IMR-90 (cell line): Measurements from ENCODE around the gene DBH. TPM values are rescaled to one million over a fixed set of nuclear protein-coding genes. Genes with fewer than 3 reads are reported as not detected.

Source experiments
- ATAC-seq: fragments of 200-7000 bp; cut with Tn5 transposase; 2 replicates; pipeline ENCODE4 v1.9.1; 2020; ENCODE audit warnings: low read depth, mild to moderate bottlenecking, moderate library complexity
- BruUV-seq: library from RNA; stranded (reverse); fragments of 400-500 nt; replicated peaks from 2 replicates; lab custom pipeline; 2021; lab: Mats Ljungman, UMichigan
- CTCF ChIA-PET: fragments of 300-600 bp; formaldehyde crosslinking; extraction: SDS; loops from one replicate; lab custom pipeline; 2021; ENCODE audit warnings: antibody characterized with exemption; lab: Yijun Ruan, JAX
- POLR2A ChIA-PET: fragments of 300-600 bp; sonication (Branson Sonifier 250); formaldehyde crosslinking; loops from one replicate; lab custom pipeline; 2022; ENCODE audit warnings: antibody characterized with exemption; ENCODE audit not compliant: unreplicated experiment; lab: Charles Lee
- DNase-seq: peaks from one replicate; pipeline ENCODE4 v3.0.0; 2013
- H2AFZ ChIP-seq: replicated peaks from 2 replicates; pipeline ENCODE3; 2013; ENCODE audit warnings: low read length, mild to moderate bottlenecking; ENCODE audit not compliant: poor library complexity
- H2AK5ac ChIP-seq: 2 replicates; pipeline ENCODE4 v1.6.1; 2013; ENCODE audit warnings: low read depth, low read length, inconsistent platforms
- H2AK9ac ChIP-seq: replicated peaks from 2 replicates; pipeline ENCODE3; 2013; ENCODE audit warnings: mild to moderate bottlenecking, low read depth, low read length, moderate library complexity; ENCODE audit not compliant: poor library complexity
- H2BK120ac ChIP-seq: 2 replicates; pipeline ENCODE4 v1.6.1; 2013; ENCODE audit warnings: low read depth, low read length, inconsistent platforms
- H2BK15ac ChIP-seq: 3 replicates; pipeline ENCODE4 v1.6.1; 2013; ENCODE audit warnings: low read depth, low read length, inconsistent platforms
- H2BK20ac ChIP-seq: 2 replicates; pipeline ENCODE4 v1.6.1; 2013; ENCODE audit warnings: low read depth, mild to moderate bottlenecking, inconsistent platforms, low read length, moderate library complexity
- H2BK5ac ChIP-seq: 2 replicates; pipeline ENCODE4 v1.6.1; 2013; ENCODE audit warnings: mild to moderate bottlenecking, low read depth, low read length, inconsistent platforms; ENCODE audit not compliant: poor library complexity, severe bottlenecking
- H3K14ac ChIP-seq: replicated peaks from 2 replicates; pipeline ENCODE4 v1.6.1; 2013; ENCODE audit warnings: low read depth, low read length, inconsistent platforms
- H3K18ac ChIP-seq: 2 replicates; pipeline ENCODE4 v1.6.1; 2013; ENCODE audit warnings: low read depth, low read length, control low read depth
- H3K23ac ChIP-seq: 2 replicates; pipeline ENCODE4 v1.6.1; 2013; ENCODE audit warnings: low read depth, low read length, inconsistent platforms
- H3K27ac ChIP-seq: 2 replicates; pipeline ENCODE4 v1.5.1; 2013; ENCODE audit warnings: mild to moderate bottlenecking, control low read depth, low read length; ENCODE audit not compliant: insufficient read depth
- H3K27me3 ChIP-seq: 2 replicates; pipeline ENCODE4 v1.6.1; 2013; ENCODE audit warnings: low read length; ENCODE audit not compliant: control insufficient read depth, insufficient read depth
- H3K36me3 ChIP-seq: 2 replicates; pipeline ENCODE4 v1.6.1; 2013; ENCODE audit warnings: low read length, mixed read lengths; ENCODE audit not compliant: control insufficient read depth, insufficient read depth
- H3K4ac ChIP-seq: 2 replicates; pipeline ENCODE4 v1.6.1; 2013; ENCODE audit warnings: low read depth, low read length, inconsistent platforms
- H3K4me1 ChIP-seq: 2 replicates; pipeline ENCODE4 v1.6.1; 2013; ENCODE audit warnings: low read length, mixed read lengths; ENCODE audit not compliant: control insufficient read depth, insufficient read depth
- H3K4me2 ChIP-seq: 2 replicates; pipeline ENCODE4 v1.6.1; 2013; ENCODE audit warnings: low read depth, mild to moderate bottlenecking, control low read depth, low read length, moderate library complexity
- H3K4me3 ChIP-seq: 2 replicates; pipeline ENCODE4 v1.5.1; 2013; ENCODE audit warnings: low read depth, mild to moderate bottlenecking, control low read depth, low read length, moderate library complexity; ENCODE audit not compliant: insufficient read depth
- H3K56ac ChIP-seq: 2 replicates; pipeline ENCODE4 v1.6.1; 2013; ENCODE audit warnings: low read length, inconsistent platforms; ENCODE audit not compliant: insufficient read depth; ENCODE audit errors: extremely low read depth
- H3K79me1 ChIP-seq, 2 experiments: 2 replicates each; pipeline ENCODE4 v1.6.1; 2013; ENCODE audit warnings: low read length in 2 of 2, inconsistent platforms in 1 of 2, low read depth in 1 of 2
- H3K9ac ChIP-seq: 2 replicates; pipeline ENCODE4 v1.6.1; 2013; ENCODE audit warnings: low read depth, low read length, control low read depth
- H3K9me1 ChIP-seq: 2 replicates; pipeline ENCODE4 v1.6.1; 2013; ENCODE audit warnings: low read length, inconsistent platforms; ENCODE audit not compliant: insufficient read depth
- H3K9me3 ChIP-seq: 2 replicates; pipeline ENCODE4 v1.6.1; 2013; ENCODE audit warnings: low read length; ENCODE audit not compliant: control insufficient read depth, insufficient read depth
- H4K20me1 ChIP-seq: 2 replicates; pipeline ENCODE4 v1.6.1; 2013; ENCODE audit warnings: low read length, inconsistent platforms; ENCODE audit not compliant: insufficient read depth
- H4K5ac ChIP-seq: 2 replicates; pipeline ENCODE4 v1.6.1; 2013; ENCODE audit warnings: mild to moderate bottlenecking, low read depth, low read length, control low read depth
- H4K8ac ChIP-seq, 2 experiments: 2 replicates each; pipeline ENCODE4 v1.6.1; 2013; ENCODE audit warnings: low read depth in 2 of 2, low read length in 2 of 2, control low read depth in 1 of 2, inconsistent platforms in 1 of 2
- H4K91ac ChIP-seq: 2 replicates; pipeline ENCODE4 v1.6.1; 2013; ENCODE audit warnings: low read depth, low read length, inconsistent platforms; ENCODE audit not compliant: insufficient read depth
- BHLHE40 ChIP-seq: fragments of 150-350 bp; IDR thresholded peaks from 2 replicates; pipeline ENCODE4 v1.6.1; 2016; ENCODE audit warnings: mild to moderate bottlenecking, low read depth, low read length
- CEBPB ChIP-seq: IDR thresholded peaks from 2 replicates; pipeline ENCODE4 v1.6.1; 2012; ENCODE audit warnings: low read depth, low read length, improper control_type of control experiment
- CHD1 ChIP-seq: IDR thresholded peaks from 2 replicates; pipeline ENCODE4 v1.6.1; 2012; ENCODE audit warnings: low read depth, low read length, improper control_type of control experiment
- FOS ChIP-seq: fragments of 150-350 bp; IDR thresholded peaks from 2 replicates; pipeline ENCODE4 v1.6.1; 2016; ENCODE audit warnings: low read depth, low read length
- MAFK ChIP-seq: IDR thresholded peaks from 2 replicates; pipeline ENCODE4 v1.6.1; 2012; ENCODE audit warnings: low read depth, low read length, improper control_type of control experiment
- MAZ ChIP-seq: IDR thresholded peaks from 2 replicates; pipeline ENCODE4 v1.6.1; 2012; ENCODE audit warnings: low read depth, mild to moderate bottlenecking, low read length, improper control_type of control experiment, moderate library complexity, borderline replicate concordance
- MXI1 ChIP-seq: IDR thresholded peaks from 2 replicates; pipeline ENCODE4 v1.6.1; 2012; ENCODE audit warnings: low read depth, mild to moderate bottlenecking, low read length, moderate library complexity, borderline replicate concordance
- NFE2L2 ChIP-seq: fragments of 150-350 bp; IDR thresholded peaks from 2 replicates; pipeline ENCODE4 v1.6.1; 2016; ENCODE audit warnings: low read depth, mild to moderate bottlenecking, low read length
- POLR2A ChIP-seq: IDR thresholded peaks from 2 replicates; pipeline ENCODE4 v1.6.1; 2012; ENCODE audit warnings: mild to moderate bottlenecking, low read depth, low read length
- RAD21 ChIP-seq: IDR thresholded peaks from 2 replicates; pipeline ENCODE4 v1.6.1; 2012; ENCODE audit warnings: low read length, improper control_type of control experiment
- RCOR1 ChIP-seq: IDR thresholded peaks from 2 replicates; pipeline ENCODE4 v1.6.1; 2012; ENCODE audit warnings: mild to moderate bottlenecking, low read length, improper control_type of control experiment; ENCODE audit not compliant: insufficient replicate concordance
- RFX5 ChIP-seq: IDR thresholded peaks from 2 replicates; pipeline ENCODE4 v1.8.0; 2012; ENCODE audit warnings: low read depth, mild to moderate bottlenecking, low read length, moderate library complexity
- SMC3 ChIP-seq: fragments of 150-350 bp; IDR thresholded peaks from 2 replicates; pipeline ENCODE4 v1.6.1; 2016; ENCODE audit warnings: low read depth, mild to moderate bottlenecking, antibody characterized with exemption, low read length, moderate library complexity
- WGBS, 2 experiments: methylation state at CpG; one replicate each; pipeline versions ENCODE4 v1.1.5 to v1.1.7; 2013; ENCODE audit warnings: missing lambda C conversion rate in 2 of 2; ENCODE audit not compliant: insufficient read length in 1 of 2; ENCODE audit errors: extremely low coverage in 2 of 2; 5-methylcytosine and 5-hydroxymethylcytosine counted together
- dilution Hi-C: fragments of 300-500 bp; cut with HindIII; formaldehyde crosslinking; loops from one replicate; pipeline ENCODE4 v1.14.3; 2018; ENCODE audit warnings: low sequenced_read_pairs; ENCODE audit not compliant: unreplicated experiment
- in situ Hi-C: fragments of 300-500 bp; cut with MboI; formaldehyde crosslinking; loops from 3 replicates; pipeline ENCODE4 v1.14.3; 2019; ENCODE audit warnings: low sequenced_read_pairs, inconsistent platforms, mixed read lengths
- intact Hi-C: fragments of 100-400 bp; cut with micrococcal nuclease; formaldehyde crosslinking; loops from 2 replicates; pipeline ENCODE4 v1.10.0; 2022
- polyA plus RNA-seq, 3 experiments: library from polyadenylated mRNA; depleted of rRNA; stranded (reverse); fragments of >200 nt; gene quantifications; 2 replicates each; pipeline ENCODE4 v1.2.3, GENCODE V29; 2012; ENCODE audit warnings: low replicate concordance in 1 of 3
- total RNA-seq: library from RNA; depleted of rRNA; stranded (reverse); fragments of >200 nt; gene quantifications from 2 replicates; pipeline ENCODE4 v1.2.3, GENCODE V29; 2012
- TF ChIP-seq, protein P1 (sequence below): fragments of 150-350 bp; IDR thresholded peaks from 2 replicates; pipeline ENCODE4 v1.6.1; 2017; ENCODE audit warnings: mild to moderate bottlenecking, antibody characterized with exemption, low read length, low read depth
- TF ChIP-seq, protein P2 (sequence below): fragments of 150-350 bp; IDR thresholded peaks from 2 replicates; pipeline ENCODE4 v1.6.1; 2016; ENCODE audit warnings: low read depth, mild to moderate bottlenecking, low read length, moderate library complexity, borderline replicate concordance
- TF ChIP-seq, protein P3 (sequence below): conservative IDR thresholded peaks from 2 replicates; pipeline ENCODE4 v1.5.1; 2012; ENCODE audit warnings: mild to moderate bottlenecking, low read depth, low read length, improper control_type of control experiment

DBH gene
- total and polyA plus RNA-seq, 2 of the 4 experiments (the other 2 are of a cell fraction) = not detected

DNA sequence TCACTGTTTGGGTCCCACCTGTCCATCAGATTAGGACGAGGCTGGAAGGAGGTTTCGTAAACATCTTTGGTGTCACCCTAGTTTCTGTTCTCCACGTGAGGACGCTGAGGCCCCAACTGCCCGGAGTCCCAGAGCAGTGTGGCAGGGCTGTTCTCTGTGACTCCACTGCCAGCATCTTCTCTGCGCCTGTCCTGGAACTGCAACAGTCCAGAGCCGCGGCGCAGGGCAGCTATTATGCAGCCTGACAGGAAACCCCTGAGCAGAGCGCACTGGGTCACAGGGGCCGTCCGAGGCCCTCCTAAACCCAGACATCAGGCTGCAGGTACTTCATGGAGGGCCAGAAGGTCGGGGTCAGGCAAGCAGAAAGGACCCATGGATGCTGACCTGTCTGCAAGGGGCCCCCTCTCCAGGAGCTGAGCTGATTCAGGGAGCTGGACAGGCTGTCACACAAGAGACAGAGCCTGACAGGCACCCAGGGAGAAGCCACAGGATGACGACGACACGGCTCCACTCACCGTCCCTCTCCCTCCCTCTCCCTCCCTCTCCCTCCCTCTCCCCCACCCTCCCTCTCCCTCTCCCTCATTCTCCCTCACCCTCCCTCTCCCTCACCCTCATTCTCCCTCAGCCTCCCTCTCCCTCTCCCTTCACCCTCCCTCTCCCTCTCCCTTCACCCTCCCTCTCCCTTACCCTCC, 31.7 kb downstream of the DBH start:
- no peaks in the 10 kb centered on the region for H3K9me1 ChIP-seq

More for the DNA sequence above, 31.7 kb downstream of the DBH start:
- Histone ChIP-seq H2BK5ac (no peak overlapping the region), H3K36me3 (no peaks in the 10 kb centered on the region), H3K4me3 (no peak overlapping the region), H3K27ac (no peak overlapping the region), H2AFZ (no peak overlapping the region), H4K8ac (no peak overlapping the region), H3K9me3 (no peaks in the 10 kb centered on the region), H3K27me3 (no peaks in the 10 kb centered on the region; the same call in 1 of the 2 replicates), H3K4me1 (no peaks in the 10 kb centered on the region), H2BK120ac (no peak overlapping the region), H2AK5ac (no peak overlapping the region), H2AK9ac (peak overlapping the region; percentile 16), H3K23ac (no peak overlapping the region), H3K9ac (no peak overlapping the region), H2BK20ac (no peak overlapping the region), H3K14ac (no peak overlapping the region), H4K20me1 (no peaks in the 10 kb centered on the region), H3K18ac (no peak overlapping the region), H3K79me1 (no peaks in the 10 kb centered on the region), H2BK15ac (no peak overlapping the region), H3K56ac (no peak overlapping the region), H3K4ac (no peak overlapping the region), H4K91ac (no peak overlapping the region), H3K4me2 (no peak overlapping the region), H4K5ac (no peak overlapping the region)
- in situ Hi-C loops (no loop called here), intact Hi-C loops (no loop called here), dilution Hi-C loops (no loop called here)
- TF ChIP-seq MAFK (no peak), POLR2A (no peak), NFE2L2 (no peak), CEBPB (no peak), BHLHE40 (no peak), RFX5 (no peak), RCOR1 (no peak), SMC3 (no peak), MXI1 (no peak), RAD21 (no peak), MAZ (no peak), CHD1 (no peak), FOS (no peak)
- TF ChIP-seq, protein P1, sequence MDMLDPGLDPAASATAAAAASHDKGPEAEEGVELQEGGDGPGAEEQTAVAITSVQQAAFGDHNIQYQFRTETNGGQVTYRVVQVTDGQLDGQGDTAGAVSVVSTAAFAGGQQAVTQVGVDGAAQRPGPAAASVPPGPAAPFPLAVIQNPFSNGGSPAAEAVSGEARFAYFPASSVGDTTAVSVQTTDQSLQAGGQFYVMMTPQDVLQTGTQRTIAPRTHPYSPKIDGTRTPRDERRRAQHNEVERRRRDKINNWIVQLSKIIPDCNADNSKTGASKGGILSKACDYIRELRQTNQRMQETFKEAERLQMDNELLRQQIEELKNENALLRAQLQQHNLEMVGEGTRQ = no peak
- TF ChIP-seq, protein P2, sequence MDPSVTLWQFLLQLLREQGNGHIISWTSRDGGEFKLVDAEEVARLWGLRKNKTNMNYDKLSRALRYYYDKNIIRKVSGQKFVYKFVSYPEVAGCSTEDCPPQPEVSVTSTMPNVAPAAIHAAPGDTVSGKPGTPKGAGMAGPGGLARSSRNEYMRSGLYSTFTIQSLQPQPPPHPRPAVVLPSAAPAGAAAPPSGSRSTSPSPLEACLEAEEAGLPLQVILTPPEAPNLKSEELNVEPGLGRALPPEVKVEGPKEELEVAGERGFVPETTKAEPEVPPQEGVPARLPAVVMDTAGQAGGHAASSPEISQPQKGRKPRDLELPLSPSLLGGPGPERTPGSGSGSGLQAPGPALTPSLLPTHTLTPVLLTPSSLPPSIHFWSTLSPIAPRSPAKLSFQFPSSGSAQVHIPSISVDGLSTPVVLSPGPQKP = no peak
- TF ChIP-seq, protein P3, sequence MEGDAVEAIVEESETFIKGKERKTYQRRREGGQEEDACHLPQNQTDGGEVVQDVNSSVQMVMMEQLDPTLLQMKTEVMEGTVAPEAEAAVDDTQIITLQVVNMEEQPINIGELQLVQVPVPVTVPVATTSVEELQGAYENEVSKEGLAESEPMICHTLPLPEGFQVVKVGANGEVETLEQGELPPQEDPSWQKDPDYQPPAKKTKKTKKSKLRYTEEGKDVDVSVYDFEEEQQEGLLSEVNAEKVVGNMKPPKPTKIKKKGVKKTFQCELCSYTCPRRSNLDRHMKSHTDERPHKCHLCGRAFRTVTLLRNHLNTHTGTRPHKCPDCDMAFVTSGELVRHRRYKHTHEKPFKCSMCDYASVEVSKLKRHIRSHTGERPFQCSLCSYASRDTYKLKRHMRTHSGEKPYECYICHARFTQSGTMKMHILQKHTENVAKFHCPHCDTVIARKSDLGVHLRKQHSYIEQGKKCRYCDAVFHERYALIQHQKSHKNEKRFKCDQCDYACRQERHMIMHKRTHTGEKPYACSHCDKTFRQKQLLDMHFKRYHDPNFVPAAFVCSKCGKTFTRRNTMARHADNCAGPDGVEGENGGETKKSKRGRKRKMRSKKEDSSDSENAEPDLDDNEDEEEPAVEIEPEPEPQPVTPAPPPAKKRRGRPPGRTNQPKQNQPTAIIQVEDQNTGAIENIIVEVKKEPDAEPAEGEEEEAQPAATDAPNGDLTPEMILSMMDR = no peak
- no peak for ATAC-seq
- BruUV-seq = no TSS peak
- POLR2A ChIA-PET = no interaction called here
- CTCF ChIA-PET = no interaction called here
- 79% methylated on average over 8 of the region's 17 CpGs; no CpG with 5 or more reads in 1 of the 2 experiments for WGBS, 2 experiments
- no peak for DNase-seq
